Activated effector memory CD4-positive, alpha-beta T cell treated with anti-CD3 and anti-CD28 coated beads, Interleukin-2, amount 50 U/mL, for 16 hours (primary cell): ENCODE measurements around the gene NADK2.

Experiments
- DNase-seq: peaks from one replicate; pipeline ENCODE4 v3.0.0-alpha.2; 2020

The NADK2 gene

DNA sequence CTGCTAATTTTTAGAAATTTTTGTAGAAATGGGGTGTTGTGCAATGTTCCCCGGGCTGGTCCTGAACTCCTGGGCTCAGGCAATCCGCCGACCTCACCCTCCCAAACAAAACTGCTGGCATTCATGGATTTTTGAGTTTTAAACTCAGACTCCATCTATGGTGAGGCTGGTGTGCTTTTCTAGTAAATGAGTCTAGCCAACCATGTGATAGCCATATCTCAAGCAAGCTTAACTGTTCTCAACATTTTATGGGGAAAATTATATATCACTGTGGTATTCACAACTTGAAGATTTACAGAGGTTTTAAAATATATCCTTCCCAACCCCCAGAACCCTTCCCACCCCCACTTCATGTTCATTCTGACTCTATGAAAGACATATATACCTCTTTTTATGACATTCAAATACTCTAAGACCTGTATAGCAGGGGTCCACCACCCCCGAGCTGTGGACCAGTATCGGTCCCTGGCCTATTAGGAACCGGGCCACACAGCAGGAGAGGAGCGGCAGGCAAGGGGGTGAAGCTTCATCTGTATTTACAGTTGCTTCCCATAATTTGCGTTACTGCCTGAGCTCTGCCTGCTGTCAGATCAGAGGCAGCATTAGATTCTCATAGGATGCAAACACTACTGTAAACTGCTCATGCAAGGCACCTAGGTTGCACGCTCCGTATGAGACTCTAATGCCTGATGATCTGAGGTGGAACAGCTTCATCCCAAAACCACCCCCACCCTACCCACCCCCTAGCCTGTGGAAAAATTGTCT lies 4.5 kb upstream of the NADK2 start:
- DNase-seq: no peak

DNA sequence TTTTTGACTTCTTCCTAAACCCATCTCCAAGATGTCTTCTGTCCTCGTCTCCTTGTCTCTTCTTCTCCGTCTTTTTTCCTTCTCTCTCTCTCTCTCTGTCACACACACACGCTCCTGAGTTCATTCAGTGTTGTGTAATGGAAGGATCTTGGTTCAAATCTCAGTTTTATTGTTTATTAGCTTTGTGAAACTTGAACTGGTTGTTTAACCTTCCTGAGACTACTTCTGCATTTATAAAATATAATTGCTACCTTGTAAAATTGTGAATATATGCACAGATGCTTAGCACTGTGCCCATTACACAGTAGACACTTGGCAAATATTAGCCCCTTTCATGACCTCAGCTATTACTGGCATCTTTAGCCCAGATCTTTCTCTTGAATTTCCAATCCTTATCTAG lies 2.4 kb upstream of the NADK2 start:
- DNase-seq: no peak

DNA sequence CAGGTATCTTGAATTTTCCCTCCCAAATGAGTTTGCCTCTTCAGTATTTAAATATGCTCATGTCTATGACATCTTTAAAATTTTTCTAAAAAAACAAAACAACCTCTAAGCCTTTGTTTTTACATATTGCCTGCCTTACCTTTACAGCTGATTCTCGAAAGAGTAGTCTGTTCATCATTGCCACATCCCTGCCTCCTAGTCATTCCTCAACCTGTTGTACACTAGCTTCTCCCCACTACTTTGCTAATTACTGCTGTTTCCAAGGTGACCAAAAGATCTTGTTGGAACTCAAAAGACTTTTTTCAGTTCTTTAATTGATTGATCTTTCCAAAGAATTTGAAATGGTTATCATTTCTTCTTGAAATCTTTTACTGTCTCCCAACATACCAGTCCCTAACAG lies 1.9 kb upstream of the NADK2 start:
- DNase-seq: no peak

DNA sequence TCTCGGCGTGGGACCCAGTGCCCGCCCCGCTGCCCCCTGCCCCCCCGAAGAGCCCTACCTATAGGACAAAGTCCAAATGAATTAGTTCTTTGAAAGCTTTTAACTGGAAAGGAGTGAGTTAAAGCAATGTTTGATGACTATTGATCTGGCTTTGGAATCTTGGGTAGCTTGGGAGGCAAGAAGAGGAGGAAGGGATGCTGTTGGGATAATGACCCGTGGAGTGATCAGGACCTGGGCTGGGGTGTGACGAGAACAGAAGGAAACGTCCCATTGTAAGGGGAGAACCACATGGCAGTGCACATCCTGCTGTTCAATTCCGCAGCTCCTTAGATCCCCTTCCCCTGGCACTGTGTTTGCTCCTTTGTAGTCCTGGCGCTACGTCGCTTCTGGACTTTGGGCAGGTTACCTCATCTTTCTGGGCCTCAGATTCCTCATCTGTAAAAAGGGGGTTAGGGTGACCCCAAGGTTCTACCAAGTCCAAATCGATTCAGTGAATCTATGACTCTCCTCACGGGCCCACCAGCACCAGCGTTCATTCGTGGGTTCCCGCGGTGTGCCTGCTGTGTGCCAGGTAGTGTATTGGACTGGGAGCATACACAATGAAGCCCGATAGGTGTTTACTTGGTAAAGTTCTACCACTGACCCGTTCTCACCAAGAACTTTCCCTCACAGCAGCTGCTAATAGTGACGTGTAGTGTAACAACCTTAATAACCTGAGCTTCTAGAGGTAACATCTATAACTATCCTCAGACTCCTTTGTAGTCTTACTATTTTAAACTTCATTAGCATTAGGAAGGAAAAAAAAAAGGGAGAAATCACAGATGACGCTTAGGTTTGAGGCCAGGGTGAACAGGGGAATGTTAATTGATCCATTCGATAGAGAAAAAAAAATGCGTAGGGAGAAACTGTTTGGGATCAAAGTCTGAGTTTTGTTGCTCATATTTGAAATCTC lies 1.1 kb upstream of the NADK2 start:
- DNase-seq: peak; percentile 61

DNA sequence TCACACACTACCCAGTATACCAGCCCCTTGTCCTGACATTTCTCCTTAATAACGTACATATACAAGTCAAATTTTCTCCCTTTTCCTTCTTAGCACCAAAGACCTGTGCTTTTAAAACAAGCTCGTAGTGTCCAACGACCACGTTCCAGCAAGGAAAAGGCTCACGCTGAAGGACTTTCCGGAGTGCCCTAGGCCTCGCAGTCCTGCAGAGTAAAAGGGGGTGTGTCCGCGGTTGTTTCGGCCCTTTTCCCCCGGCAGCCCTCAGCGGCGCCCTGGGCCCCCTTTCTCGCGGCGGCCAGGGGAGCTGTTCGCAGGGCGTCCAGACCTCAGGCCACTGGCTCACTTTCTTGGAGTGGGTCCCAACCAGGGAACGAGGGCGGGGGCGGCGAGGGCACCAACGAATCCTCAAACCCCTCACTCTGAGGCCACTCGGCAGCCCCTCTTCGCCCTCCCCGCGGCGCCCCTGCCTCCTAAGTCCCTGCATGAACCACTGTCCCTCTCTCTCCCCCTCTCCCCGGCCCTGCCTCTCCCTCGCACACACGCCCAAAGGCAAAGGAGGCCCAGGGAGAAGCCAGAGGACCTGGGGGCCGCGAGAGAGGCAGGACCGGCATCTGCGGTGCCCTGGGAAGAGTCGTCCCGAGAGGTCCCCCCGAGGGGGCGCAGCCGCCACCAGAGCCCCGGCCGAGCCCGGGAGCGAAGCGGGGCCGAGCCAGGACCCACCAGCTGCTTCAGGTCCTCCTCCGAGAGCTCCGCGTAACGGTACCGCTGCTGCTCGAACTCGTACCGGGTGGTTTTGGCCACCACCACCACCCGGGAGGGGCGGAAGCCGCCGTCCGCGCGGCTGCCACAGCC lies 720 bp downstream of the NADK2 start:
- peak; percentile 71 for DNase-seq

DNA sequence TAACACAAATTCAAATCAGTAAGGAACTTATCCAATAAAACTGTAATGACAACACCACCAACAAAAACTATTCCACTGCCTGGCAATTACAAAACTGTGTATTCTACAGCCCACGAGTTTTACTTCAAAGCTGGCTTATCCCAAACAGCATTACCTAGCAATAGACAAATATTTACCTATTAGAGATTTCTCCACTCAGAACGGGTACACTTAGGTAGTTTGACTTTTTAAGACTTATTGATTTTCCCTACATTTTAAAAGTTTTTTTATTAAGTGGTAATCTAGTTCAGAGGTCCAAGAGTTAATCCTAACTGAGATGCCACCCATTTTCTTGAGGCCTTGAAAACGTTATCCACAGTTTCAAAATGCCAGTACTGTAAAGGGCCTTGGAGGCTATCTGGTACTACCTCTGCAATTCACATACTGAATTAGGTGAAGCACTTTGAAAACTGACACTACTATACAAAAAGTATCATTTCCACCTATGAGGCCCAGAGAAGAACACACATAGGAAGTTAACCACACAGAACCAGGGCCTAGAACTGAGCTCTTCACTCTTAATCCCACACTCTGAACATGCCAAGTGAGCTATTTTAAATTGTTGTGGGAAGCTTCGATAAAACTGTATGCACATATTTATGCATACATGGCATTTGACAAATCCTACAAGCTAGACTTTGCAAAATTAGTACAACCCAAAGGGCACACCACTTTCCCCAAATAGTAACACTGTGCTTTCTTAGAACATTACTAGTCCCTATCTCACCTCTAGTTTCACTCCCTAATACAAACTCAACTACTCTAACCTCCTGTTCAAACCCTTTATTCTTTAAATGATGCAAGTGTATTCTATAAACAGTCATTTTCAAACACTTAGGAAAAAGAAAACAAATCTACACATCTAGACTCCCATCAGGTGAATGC lies 2.1 kb downstream of the NADK2 start:
- DNase-seq: no peak

DNA sequence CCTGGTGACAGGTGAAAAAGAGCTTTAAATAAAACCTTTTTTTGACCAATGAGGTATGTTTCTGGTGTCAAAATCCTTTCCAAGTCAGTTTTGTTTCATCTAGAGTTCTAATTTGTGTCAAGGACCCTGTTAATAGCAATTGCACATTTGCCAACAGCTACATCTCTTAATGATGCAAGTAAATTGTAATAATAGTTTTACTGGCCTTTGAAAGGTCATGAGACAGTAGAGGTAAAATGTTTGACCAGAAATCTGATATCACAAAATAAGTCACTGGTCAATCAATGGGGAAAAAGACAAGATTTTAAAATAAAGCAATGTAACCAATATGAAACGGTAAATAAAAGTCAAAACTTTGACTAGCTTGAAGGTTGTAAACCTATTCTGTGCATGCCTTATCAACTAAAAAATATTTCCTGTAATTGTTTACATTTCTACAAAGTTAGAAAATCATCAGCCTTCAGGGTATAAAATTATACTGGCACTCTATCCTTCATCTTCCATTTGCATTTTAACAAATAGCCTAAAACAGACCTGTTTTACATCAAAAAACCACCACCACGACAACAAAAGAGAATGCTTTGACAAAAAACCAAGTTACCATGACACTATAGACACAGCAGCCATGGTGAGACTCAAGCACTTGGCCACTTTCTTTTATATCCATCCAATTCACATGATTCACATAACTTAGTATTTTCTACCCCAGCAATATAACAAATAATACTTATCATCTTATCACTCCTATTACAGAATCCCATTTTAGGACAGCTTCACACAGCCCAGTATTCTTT lies 3.0 kb downstream of the NADK2 start:
- DNase-seq: no peak

DNA sequence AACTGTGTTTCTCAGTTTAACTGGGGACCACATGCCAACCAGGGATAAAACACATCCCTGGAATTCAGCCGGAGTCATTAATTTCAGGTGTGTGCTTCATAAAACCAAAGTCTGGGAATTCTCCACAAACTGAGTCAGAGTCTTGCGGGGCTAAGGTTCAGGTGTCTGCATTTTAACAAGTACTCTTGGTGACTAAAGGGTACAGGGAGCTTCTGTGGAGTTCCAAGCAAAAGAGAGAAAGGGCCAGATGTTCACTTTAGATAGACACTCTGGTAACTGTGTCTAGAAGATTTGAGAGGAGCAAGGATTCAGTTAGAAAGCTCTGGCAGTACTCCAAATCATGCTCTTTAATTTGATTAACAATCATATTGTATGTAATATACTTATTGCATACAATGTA lies 4.0 kb downstream of the NADK2 start:
- DNase-seq: no peak

DNA sequence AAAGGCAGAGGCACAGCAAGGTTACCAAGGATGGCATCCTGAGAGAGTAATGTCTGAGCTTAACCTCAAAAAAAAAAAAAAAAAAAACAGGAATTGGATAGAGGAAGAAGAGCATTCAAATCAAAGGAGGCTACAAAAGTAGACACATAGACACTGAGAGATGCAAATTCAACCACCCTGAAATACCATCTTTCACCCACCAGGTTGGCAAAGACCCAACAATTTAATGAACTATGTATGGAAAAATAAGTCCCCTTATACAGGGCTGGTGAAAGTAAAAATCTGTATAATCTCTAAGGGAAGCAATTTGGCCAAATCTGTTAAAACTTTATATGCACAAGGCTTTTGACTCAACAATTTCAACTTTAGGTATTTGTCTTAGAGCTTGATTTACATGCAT lies 4.9 kb downstream of the NADK2 start:
- no peak for DNase-seq

DNA sequence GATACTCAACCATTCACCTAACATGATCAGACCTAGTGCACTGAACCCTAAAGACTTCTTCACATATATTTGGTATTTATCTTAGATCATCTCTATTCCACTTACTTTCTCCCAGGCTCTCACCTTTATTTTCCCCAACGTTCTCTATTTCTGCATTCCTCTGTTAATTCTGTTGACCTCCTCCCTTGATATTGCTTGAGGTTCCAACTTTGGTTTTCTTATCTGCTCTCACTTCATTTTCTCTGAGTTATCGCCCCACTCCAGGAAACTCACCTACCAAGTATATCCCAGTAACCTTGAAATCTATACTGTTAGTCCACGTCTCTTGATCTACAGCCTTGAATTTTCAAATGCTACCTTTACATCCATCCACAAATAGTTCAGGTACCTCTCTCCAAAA lies 9.2 kb downstream of the NADK2 start:
- DNase-seq: no peak

DNA sequence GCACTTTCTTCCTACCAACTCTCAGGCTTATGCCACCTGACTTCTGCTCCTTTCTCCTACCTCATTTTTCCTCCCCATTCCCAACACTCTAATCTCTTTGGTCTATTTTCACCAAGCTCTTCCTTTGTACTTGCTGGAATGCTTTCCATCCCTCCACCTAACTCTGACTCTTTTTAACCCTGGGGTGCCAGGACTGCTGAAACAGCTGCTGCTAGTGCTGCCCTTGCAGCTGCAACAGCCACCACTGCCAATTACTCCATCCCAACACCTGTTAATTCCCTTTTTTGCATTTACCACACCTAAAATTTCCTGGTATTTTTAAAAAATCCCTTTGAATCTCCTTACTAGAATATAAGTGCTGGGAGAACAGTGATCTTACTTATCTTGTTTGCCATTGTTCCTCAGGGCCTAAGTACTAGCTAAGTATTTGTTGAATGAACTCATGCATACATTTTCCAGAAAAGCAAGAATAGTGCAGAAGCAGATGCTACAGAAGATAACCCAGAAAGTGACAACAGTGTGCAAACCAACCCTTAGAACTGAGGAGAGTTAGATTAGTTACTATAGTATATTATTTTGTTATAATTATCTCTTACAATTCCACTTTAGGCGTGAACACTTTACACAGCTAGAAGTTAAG lies 11.5 kb downstream of the NADK2 start:
- DNase-seq: no peak

DNA sequence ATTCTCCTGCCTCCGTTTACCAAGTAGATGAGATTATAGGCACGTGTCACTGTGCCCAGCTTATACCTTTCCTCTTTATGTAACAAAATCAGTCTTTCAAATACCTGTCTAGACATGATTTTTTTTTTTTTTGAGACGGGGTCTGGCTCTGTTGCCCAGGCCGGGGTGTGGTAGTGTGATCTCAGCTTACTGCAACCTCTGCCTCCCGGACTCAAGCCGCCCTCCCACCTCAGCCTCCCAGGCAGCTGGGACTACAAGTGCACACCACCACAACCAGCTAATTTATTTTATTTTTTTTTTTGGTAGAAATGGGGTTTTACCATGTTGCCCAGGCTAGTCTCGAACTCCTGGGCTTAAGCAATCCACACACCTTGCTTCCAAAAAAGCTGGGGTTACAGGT lies 13.2 kb downstream of the NADK2 start:
- DNase-seq: no peak

DNA sequence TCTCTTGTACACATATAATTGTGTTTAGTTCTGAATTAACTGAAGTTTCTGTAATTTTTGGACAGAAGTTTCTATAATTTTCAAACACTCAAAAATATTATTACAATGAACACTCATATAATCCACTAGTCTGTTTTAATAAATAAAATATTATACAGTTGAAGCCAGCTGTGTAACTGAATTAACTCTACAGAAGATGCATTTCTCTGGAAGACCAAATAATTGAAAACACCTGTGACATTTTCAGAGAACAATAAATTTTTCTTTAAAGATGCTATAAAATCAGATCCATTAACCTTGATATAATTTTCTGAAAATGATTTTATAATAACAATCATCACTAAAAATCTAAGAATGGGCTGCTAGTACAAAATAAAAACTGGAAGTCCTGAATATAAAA lies 14.7 kb downstream of the NADK2 start:
- no peak for DNase-seq

DNA sequence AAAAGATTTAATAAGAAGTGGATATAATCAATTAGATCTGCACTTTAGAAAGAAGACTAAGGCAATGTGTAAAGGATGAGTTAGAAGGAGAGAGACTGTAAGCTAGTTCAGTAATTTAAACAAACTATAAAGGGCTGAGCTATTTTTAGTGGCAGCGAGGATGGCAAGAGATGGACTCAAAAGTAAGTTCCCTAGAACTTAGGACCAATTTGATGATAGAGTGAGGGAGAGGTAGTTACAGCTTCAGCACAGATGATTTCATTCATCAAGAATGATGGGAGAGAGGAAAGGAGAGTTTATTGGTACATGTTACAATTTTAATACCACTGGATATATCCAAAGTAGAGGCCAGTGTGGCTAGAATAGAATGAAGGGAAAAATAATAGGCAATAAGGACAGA lies 19.1 kb downstream of the NADK2 start:
- DNase-seq: no peak

DNA sequence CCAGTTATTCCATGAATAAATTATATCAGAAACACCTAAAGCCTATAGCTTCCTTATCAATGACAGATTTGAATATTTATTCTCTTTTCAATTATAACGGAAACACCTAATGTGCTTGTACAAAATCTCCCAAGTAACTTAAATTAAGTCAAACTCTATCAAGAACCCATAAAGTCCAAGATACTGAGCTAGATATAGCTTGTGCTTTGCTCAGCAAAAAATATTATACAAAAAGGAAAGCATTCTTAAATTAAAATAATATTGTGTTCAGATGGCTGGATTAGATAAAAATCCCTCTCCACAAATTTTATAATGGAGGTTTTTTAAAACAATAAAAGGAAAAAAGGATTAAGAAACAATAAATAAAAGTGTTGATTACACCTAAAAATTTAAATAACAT lies 23.7 kb downstream of the NADK2 start:
- DNase-seq: no peak

DNA sequence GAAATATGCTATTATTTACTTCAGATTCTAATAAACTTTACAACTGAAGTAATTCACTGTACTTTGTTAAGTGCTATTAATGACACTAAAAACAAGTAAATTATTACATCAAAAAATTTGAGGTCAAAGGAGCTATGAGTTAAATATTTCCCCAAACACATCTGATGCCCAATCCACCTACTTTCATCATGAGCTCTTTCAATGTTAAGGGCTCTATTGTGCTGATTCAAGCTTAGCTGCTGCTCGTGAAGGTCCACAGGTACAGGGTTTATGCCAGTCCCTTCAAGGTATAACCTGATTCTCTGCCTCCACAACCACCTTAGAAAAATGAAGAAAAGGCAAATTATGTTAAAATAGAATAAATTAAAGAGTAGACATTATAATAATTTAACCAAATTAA lies 24.2 kb downstream of the NADK2 start:
- no peak for DNase-seq

DNA sequence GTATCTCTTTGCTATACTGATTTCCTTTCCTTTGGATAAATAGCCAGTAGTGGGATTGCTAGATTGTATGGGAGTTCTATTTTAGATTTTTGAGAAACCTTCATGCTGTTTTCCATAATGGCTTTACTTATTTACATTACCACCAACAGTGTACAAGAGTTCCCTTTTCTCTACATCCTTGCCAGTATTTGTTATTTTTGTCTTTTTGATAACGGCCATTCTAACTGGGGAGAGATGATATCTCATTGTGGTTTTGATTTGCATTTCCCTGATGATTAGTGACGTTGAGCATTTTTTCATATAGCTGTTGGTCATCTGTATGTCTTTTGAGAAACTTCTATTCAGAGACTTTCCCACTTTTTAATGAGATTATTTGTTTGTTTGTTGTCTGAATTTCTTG lies 25.8 kb downstream of the NADK2 start:
- no peak for DNase-seq

DNA sequence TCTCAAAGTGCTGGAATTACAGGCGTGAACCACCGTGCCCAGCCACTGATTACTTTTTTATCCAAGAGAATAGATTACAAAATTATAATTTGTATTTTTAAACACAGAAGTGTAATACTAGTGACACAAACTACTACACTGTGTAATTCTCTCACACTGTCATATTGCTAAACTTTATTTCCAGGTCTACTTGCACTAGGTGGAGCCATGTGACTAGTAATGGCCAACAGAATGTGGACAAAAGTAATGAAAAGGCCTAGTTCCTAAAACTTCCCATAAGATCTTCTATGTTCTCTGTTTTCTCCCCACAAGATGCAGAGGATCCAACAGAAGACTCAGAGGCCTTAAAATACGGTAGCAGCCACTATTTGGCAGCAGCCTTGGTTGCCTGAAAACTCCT lies 27.3 kb downstream of the NADK2 start:
- DNase-seq: no peak

DNA sequence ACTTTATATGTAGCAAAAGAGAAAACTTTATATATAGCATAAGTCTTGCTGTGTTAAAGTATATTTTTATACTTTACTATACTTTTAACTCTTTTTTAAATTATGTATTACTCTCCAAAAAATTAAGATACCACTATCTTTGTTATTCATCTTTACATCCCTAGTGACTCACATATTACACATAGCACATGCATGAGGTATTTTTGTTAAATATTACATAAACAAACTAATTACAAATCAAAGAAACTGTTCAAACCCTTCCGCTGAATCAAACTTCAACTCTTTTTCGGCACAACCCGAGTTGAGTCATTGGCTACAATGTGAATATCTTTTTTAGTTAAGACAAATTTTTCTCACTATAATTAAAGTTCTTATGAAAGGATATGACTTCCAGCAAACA lies 32.1 kb downstream of the NADK2 start:
- no peak for DNase-seq

DNA sequence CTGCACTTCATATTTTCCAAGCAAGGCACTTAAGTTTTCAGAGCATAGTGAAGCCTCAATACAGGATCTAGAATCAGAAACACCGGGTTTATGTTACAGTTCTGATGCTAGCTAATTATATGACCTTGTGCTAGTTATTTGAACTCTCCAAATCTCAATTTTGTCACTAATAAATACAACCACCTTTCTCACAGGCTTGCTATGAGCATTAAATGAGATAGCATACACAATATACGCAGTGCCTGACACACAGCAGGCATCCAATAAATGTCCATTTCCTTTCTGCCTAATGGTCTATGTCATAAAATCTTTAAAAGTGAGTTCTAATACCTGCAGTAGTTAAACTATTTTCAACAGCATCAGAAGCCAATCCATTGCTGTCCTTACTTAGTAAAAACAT lies 32.9 kb downstream of the NADK2 start:
- DNase-seq: no peak

DNA sequence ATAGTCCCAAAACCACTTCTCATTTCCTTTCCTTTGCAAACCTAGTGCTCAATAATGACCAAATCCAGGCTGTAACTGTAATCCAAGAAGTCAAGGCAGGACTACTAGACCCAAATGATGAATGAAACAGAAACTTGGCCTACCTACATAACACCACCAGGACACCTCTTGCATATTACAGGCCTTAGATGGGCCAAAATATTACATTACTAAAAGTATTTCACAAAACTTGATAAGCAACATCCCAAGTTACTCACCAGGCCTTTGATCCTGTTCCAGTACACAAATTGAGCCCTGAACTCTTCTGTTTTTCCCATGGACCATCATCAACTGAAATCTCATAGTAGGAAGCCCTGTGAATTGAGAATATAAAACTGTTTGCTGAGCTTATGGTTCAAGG lies 34.8 kb downstream of the NADK2 start:
- DNase-seq: no peak
